ENCODE data around the gene ZP2.

The ZP2 gene

DNA sequence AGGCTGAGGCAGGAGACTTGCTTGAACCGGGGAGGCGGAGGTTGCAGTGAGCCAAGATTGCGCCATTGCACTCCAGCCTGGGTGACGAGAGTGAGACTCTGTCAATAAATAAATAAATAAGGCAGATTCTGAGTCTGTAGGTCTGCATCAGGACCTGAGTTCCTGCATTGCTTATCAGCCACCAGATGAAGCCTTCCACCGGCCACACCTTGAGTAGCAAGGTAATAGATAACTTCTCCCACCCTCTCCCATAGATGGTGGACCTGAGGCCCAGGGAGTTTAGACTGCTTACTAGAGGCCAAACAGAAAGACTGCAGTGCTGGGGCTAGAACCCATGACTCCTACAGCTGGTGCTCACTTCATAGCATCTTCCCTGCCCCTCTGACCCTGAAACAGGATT lies 22.1 kb downstream of the ZP2 start:
- TF ChIP-seq, protein P1, sequence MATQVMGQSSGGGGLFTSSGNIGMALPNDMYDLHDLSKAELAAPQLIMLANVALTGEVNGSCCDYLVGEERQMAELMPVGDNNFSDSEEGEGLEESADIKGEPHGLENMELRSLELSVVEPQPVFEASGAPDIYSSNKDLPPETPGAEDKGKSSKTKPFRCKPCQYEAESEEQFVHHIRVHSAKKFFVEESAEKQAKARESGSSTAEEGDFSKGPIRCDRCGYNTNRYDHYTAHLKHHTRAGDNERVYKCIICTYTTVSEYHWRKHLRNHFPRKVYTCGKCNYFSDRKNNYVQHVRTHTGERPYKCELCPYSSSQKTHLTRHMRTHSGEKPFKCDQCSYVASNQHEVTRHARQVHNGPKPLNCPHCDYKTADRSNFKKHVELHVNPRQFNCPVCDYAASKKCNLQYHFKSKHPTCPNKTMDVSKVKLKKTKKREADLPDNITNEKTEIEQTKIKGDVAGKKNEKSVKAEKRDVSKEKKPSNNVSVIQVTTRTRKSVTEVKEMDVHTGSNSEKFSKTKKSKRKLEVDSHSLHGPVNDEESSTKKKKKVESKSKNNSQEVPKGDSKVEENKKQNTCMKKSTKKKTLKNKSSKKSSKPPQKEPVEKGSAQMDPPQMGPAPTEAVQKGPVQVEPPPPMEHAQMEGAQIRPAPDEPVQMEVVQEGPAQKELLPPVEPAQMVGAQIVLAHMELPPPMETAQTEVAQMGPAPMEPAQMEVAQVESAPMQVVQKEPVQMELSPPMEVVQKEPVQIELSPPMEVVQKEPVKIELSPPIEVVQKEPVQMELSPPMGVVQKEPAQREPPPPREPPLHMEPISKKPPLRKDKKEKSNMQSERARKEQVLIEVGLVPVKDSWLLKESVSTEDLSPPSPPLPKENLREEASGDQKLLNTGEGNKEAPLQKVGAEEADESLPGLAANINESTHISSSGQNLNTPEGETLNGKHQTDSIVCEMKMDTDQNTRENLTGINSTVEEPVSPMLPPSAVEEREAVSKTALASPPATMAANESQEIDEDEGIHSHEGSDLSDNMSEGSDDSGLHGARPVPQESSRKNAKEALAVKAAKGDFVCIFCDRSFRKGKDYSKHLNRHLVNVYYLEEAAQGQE (IDR thresholded peaks at IDR 0.05; ENCODE audit: low read depth) = no peak
- no peak for TF ChIP-seq FOXM1 (IDR thresholded peaks at IDR 0.05; ENCODE audit: borderline replicate concordance, low read depth)
- TF ChIP-seq TEAD4 (IDR thresholded peaks at IDR 0.05) = no peak
- no peak for TF ChIP-seq NFIC (IDR thresholded peaks at IDR 0.05)
- no peak for TF ChIP-seq YY1 (IDR thresholded peaks at IDR 0.05; ENCODE audit: low read depth)
- TF ChIP-seq, protein P2, sequence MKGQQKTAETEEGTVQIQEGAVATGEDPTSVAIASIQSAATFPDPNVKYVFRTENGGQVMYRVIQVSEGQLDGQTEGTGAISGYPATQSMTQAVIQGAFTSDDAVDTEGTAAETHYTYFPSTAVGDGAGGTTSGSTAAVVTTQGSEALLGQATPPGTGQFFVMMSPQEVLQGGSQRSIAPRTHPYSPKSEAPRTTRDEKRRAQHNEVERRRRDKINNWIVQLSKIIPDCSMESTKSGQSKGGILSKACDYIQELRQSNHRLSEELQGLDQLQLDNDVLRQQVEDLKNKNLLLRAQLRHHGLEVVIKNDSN (IDR thresholded peaks at IDR 0.05) = no peak
- TF ChIP-seq CEBPB (IDR thresholded peaks at IDR 0.05) = no peak
- no peak for TF ChIP-seq EP300 (IDR thresholded peaks at IDR 0.05; ENCODE audit: borderline replicate concordance)
- TF ChIP-seq TAF1 (IDR thresholded peaks at IDR 0.05; ENCODE audit: low read depth) = no peak
- TF ChIP-seq, protein P3, sequence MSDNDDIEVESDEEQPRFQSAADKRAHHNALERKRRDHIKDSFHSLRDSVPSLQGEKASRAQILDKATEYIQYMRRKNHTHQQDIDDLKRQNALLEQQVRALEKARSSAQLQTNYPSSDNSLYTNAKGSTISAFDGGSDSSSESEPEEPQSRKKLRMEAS (IDR thresholded peaks at IDR 0.05) = no peak
- no peak for TF ChIP-seq EGR1 (IDR thresholded peaks at IDR 0.05)
- TF ChIP-seq ZBTB7A (IDR thresholded peaks at IDR 0.05; ENCODE audit: low read depth) = no peak
- no peak for TF ChIP-seq RAD21 (IDR thresholded peaks at IDR 0.05; ENCODE audit: low read depth)
- TF ChIP-seq TCF12 (IDR thresholded peaks at IDR 0.05; ENCODE audit: low read depth) = no peak
- TF ChIP-seq CREB1 (IDR thresholded peaks at IDR 0.05; ENCODE audit: low read depth) = no peak

DNA sequence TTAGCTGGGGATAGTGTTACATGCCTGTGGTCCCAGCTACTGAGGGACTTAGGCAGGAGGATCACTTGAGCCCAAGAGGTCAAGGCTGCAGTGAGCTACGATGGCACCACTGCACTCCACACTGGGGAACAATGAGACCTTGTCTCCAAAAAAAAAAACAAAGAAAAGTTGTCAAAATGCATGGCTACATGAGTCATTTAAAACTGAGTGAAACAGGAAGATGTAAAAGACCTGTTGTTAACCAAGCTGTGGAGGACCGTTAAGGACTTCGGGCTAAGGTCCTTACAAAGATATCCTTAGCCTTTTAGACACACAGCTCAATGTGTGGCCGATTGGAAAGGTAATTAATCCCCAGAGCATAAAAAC lies 25.1 kb downstream of the ZP2 start:
- TF ChIP-seq CEBPB (IDR thresholded peaks at IDR 0.05) (no peak), NFIC (IDR thresholded peaks at IDR 0.05) (no peak), EGR1 (IDR thresholded peaks at IDR 0.05) (no peak), CREB1 (IDR thresholded peaks at IDR 0.05; ENCODE audit: low read depth) (no peak), RAD21 (IDR thresholded peaks at IDR 0.05; ENCODE audit: low read depth) (no peak), TCF12 (IDR thresholded peaks at IDR 0.05; ENCODE audit: low read depth) (no peak), ZBTB7A (IDR thresholded peaks at IDR 0.05; ENCODE audit: low read depth) (no peak), YY1 (IDR thresholded peaks at IDR 0.05; ENCODE audit: low read depth) (no peak)
- TF ChIP-seq, protein P3 (IDR thresholded peaks at IDR 0.05) = no peak
- TF ChIP-seq, protein P1 (IDR thresholded peaks at IDR 0.05; ENCODE audit: low read depth) = no peak
- TF ChIP-seq, protein P2 (IDR thresholded peaks at IDR 0.05) = no peak

DNA sequence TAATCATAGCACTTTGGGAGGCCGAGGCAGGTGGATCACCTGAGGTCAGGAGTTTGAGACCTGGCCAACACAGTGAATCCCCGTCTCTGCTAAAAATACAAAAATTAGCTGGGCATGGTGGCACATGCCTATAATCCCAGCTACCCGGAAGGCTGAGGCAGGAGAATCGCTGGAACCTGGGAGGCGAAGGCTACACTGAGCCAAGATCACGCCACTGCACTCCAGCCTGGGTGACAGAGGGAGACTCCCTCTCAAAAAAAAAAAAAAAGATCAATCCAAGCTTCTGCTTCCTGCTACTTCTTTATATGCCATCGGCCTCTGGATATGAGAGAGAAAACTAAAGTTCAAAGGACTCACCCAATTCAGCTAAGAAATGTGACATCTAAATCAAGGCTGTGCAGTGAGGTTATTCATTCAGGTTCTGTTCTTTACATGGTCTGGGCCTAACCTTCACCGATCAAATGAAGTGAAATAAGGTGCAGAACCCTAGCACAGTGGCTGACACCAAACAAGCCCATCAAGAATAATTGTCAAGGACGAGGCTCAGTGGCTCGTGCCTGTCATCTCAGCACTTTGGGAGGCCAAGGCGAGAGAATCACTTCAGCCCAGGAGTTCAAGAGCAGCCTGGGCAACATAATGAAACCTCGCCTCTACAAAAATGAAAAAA lies 25.6 kb downstream of the ZP2 start:
- TF ChIP-seq CEBPB (IDR thresholded peaks at IDR 0.05) = no peak
- TF ChIP-seq ZBTB7A (IDR thresholded peaks at IDR 0.05; ENCODE audit: low read depth) = no peak
- TF ChIP-seq FOXM1 (IDR thresholded peaks at IDR 0.05; ENCODE audit: borderline replicate concordance, low read depth) = no peak
- TF ChIP-seq, protein P2 (IDR thresholded peaks at IDR 0.05) = no peak
- no peak for TF ChIP-seq RAD21 (IDR thresholded peaks at IDR 0.05; ENCODE audit: low read depth)
- no peak for TF ChIP-seq NFIC (IDR thresholded peaks at IDR 0.05)
- TF ChIP-seq TAF1 (IDR thresholded peaks at IDR 0.05; ENCODE audit: low read depth) = no peak
- TF ChIP-seq, protein P3 (IDR thresholded peaks at IDR 0.05) = no peak
- no peak for TF ChIP-seq YY1 (IDR thresholded peaks at IDR 0.05; ENCODE audit: low read depth)
- no peak for TF ChIP-seq EGR1 (IDR thresholded peaks at IDR 0.05)
- TF ChIP-seq TEAD4 (IDR thresholded peaks at IDR 0.05) = no peak
- no peak for TF ChIP-seq CREB1 (IDR thresholded peaks at IDR 0.05; ENCODE audit: low read depth)
- no peak for TF ChIP-seq EP300 (IDR thresholded peaks at IDR 0.05; ENCODE audit: borderline replicate concordance)
- TF ChIP-seq, protein P1 (IDR thresholded peaks at IDR 0.05; ENCODE audit: low read depth) = no peak
- no peak for TF ChIP-seq TCF12 (IDR thresholded peaks at IDR 0.05; ENCODE audit: low read depth)
